Measurements from ENCODE around the gene KIF27. TPM values are rescaled to one million over a fixed set of nuclear protein-coding genes. Genes with fewer than 3 reads are reported as not detected.
"Not testable (repeated sequence)": the region's sequence is repeated elsewhere in the genome, so short reads cannot be mapped to it uniquely, and the experiment has no call there.

Gene KIF27
- total and polyA plus RNA-seq, 8 donors = 0.80 to 5.3 (median 3.1) TPM

DNA sequence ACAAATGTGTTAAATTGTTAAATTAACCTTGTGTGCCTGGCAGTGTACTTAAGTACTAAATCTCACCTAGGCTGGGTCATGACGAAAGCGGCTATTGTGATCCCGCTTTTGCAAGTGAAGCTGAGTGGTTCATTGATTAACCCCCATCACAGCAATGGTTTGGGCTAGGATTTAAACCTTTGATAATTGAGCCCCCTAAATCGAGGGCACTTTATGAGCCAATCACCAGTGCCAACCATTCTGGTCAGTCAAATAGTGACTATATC, 35.9 kb upstream of the KIF27 start:
- Histone ChIP-seq H3K9me3 (no peaks in the 10 kb centered on the region), H3K4me1 (peaks cover 8 to 12% (median 11%) of the 10 kb centered on the region in 3 donors), H3K27me3 (no peaks in the 10 kb centered on the region), H3K36me3 (no peaks in the 10 kb centered on the region), H3K27ac (peak overlapping the region; percentile 79 to 90 (median 82)), H3K4me3 (peak overlapping the region; percentile 58 to 78 (median 68))
- no peak for FAIRE-seq
- TF ChIP-seq CTCF (IDR thresholded peaks at IDR 0.05) = no peak
- intact Hi-C loops (cut with DNase I) = no loop called here
- peak; percentile 11 to 26 (median 24) for ATAC-seq
- no peak for DNase-seq
- WGBS, 2 donors = 26 to 29% methylated on average over 4 of the region's 4 CpGs

DNA sequence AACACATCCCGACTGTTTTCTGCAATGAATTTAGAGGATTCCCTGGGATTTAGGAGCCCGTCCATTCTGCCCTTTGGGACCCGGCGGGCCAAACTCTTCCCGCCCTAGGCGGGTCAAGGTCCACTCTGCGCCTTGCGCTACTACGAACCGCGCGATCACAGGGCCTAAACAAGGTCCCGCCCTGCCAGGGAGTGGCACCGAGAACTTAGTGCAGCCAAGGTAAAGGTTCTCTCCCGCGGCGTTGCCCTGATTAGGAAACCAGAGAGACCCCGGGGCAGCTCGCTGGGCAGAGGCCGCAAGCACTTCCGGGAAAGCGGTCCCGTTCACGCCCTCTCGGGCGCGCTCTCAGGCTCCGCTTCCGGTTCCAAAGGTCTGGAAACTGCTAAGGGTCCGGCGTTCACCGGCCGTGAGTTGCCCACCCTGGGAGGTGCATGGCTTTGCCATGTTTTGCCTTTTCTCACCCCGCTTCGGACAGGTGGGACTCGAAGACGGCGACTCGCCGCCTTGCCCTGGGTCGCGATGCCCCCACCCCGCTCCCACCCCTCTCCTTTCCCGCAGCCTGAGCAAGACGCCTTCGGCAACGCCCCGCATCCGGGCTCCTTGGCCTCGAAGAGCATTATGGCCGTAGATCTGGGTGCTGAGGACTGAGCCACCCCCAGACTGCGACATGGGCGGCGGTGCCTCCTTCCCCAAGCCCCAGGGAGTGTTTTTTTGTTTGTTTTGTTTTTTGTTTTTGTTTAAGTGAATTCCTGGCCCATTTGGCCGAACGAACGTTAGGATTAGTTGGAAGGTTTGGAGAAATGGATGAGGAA, 35.4 kb upstream of the KIF27 start:
- H3K4me3 ChIP-seq = peak overlapping the region; percentile 58 to 78 (median 68)
- no peaks in the 10 kb centered on the region for H3K36me3 ChIP-seq
- no peaks in the 10 kb centered on the region for H3K27me3 ChIP-seq
- WGBS, 2 donors = 1% methylated on average over 50 to 57 of the region's 57 CpGs
- no peak for FAIRE-seq
- peaks cover 8 to 12% (median 11%) of the 10 kb centered on the region in 3 donors for H3K4me1 ChIP-seq
- peak; percentile 92 to 97 (median 94) for ATAC-seq
- TF ChIP-seq CTCF (IDR thresholded peaks at IDR 0.05) = no peak
- peak overlapping the region; percentile 79 to 90 (median 82) for H3K27ac ChIP-seq
- DNase-seq = peak; percentile 73 to 91 (median 76)
- H3K9me3 ChIP-seq = no peaks in the 10 kb centered on the region
- intact Hi-C loops (cut with DNase I) = no loop called here

- peak in 3 of 6 donors; percentile 32 to 74 (median 50) for DNase-seq
- FAIRE-seq = no peak
- Histone ChIP-seq H3K9me3 (no peaks in the 10 kb centered on the region), H3K4me1 (peaks cover 8 to 12% (median 11%) of the 10 kb centered on the region in 3 donors), H3K4me3 (peak overlapping the region; percentile 58 to 78 (median 68)), H3K27ac (peak overlapping the region; percentile 79 to 90 (median 82)), H3K36me3 (no peaks in the 10 kb centered on the region), H3K27me3 (no peaks in the 10 kb centered on the region)
- WGBS, 2 donors = 6 to 12% methylated on average over 23 of the region's 23 CpGs
- peak; percentile 42 to 68 (median 57) for ATAC-seq
- TF ChIP-seq CTCF (IDR thresholded peaks at IDR 0.05) = no peak
- intact Hi-C loops (cut with DNase I) = no loop called here
Measured at GRCh38 chr9:83956086-83956435, 34.8 kb upstream of the KIF27 start.

GRCh38 chr9:83948096-83948495, 26.9 kb upstream of the KIF27 start:
- H3K27me3 ChIP-seq; ATAC-seq; DNase-seq; intact Hi-C loops (cut with DNase I); H3K36me3 ChIP-seq; H3K9me3 ChIP-seq; FAIRE-seq; H3K27ac ChIP-seq; H3K4me3 ChIP-seq; H3K4me1 ChIP-seq: not testable (repeated sequence)
- 98 to 99% methylated on average over 22 to 32 of the region's 39 CpGs for WGBS, 2 donors

GRCh38 chr9:83940590-83941303, 19.5 kb upstream of the KIF27 start:
- H3K9me3 ChIP-seq = no peaks in the 10 kb centered on the region
- intact Hi-C loops (cut with DNase I) = no loop called here
- H3K36me3 ChIP-seq = peaks cover 0 to 8% (median 0%) of the 10 kb centered on the region in 3 donors
- no peak for TF ChIP-seq CTCF (IDR thresholded peaks at IDR 0.05)
- H3K4me3 ChIP-seq = no peak overlapping the region
- no peaks in the 10 kb centered on the region for H3K4me1 ChIP-seq
- H3K27ac ChIP-seq = no peak overlapping the region
- WGBS, 2 donors = 28 to 33% methylated on average over 5 of the region's 5 CpGs
- DNase-seq (no peak), FAIRE-seq (no peak), ATAC-seq (no peak)
- no peaks in the 10 kb centered on the region for H3K27me3 ChIP-seq
